CD14-positive monocyte (primary cell): ENCODE data around the gene VCX3B. TPM values are rescaled to one million over a fixed set of nuclear protein-coding genes. Genes with fewer than 3 reads are reported as not detected.
"Not testable (repeated sequence)": the region's sequence is repeated elsewhere in the genome, so short reads cannot be mapped to it uniquely, and the experiment has no call there.

ENCODE experiments used
- DNase-seq, 3 donors: peaks; one replicate each; pipeline ENCODE4 v3.0.0-alpha.2; 2011 to 2022
- H2AFZ ChIP-seq: 2 replicates; pipeline ENCODE4 v1.6.0; 2012; ENCODE audit warnings: mild to moderate bottlenecking, low read depth, low read length, inconsistent platforms; ENCODE audit not compliant: insufficient read depth, poor library complexity, severe bottlenecking
- H3K27ac ChIP-seq, 2 donors: 1 replicate in 1 of 2; 2 replicates in 1 of 2; pipeline ENCODE4 v1.5.1; 2012 to 2013; ENCODE audit warnings: low read length in 2 of 2, control low read depth in 1 of 2, inconsistent platforms in 1 of 2, low read depth in 1 of 2, mild to moderate bottlenecking in 1 of 2
- H3K27me3 ChIP-seq, 2 donors: one replicate each; pipeline versions ENCODE4 v1.6.0 to v1.6.1; 2011 to 2013; ENCODE audit warnings: low read length in 2 of 2; ENCODE audit not compliant: control insufficient read depth in 2 of 2, insufficient read depth in 2 of 2
- H3K36me3 ChIP-seq, 2 donors: replicated peaks in 1 of 2; 1 replicate in 1 of 2; 2 replicates in 1 of 2; pipeline versions ENCODE4 v1.5.1 to v1.6.1; 2012 to 2013; ENCODE audit warnings: low read length in 2 of 2, control low read depth in 1 of 2, inconsistent platforms in 1 of 2, mild to moderate bottlenecking in 1 of 2; ENCODE audit not compliant: insufficient read depth in 2 of 2, control insufficient read depth in 1 of 2
- H3K4me1 ChIP-seq, 2 donors: 1 replicate in 1 of 2; 2 replicates in 1 of 2; pipeline versions ENCODE4 v1.5.1 to v1.6.1; 2012 to 2013; ENCODE audit warnings: low read length in 2 of 2, control low read depth in 1 of 2, inconsistent platforms in 1 of 2, mild to moderate bottlenecking in 1 of 2, moderate library complexity in 1 of 2; ENCODE audit not compliant: insufficient read depth in 2 of 2, control insufficient read depth in 1 of 2
- H3K4me2 ChIP-seq: replicated peaks from 2 replicates; pipeline ENCODE3; 2012; ENCODE audit warnings: low read length, moderate library complexity, mild to moderate bottlenecking; ENCODE audit not compliant: poor library complexity, severe bottlenecking; ENCODE audit errors: extremely low read depth
- H3K4me3 ChIP-seq, 3 experiments: fragments of 200-600 bp in 1 of 3; sonication (generic) in 1 of 3; replicated peaks in 1 of 3; 1 replicate in 2 of 3; 2 replicates in 1 of 3; pipeline ENCODE4 v1.5.1; 2011 to 2013; ENCODE audit warnings: low read length in 3 of 3, mild to moderate bottlenecking in 3 of 3, control low read depth in 2 of 3, low read depth in 2 of 3, inconsistent platforms in 1 of 3, moderate library complexity in 1 of 3
- H3K79me2 ChIP-seq: 2 replicates; pipeline ENCODE4 v1.6.0; 2012; ENCODE audit warnings: mild to moderate bottlenecking, control low read depth, inconsistent platforms, low read length, moderate library complexity; ENCODE audit not compliant: insufficient read depth
- H3K9ac ChIP-seq: 2 replicates; pipeline ENCODE4 v1.6.0; 2017; ENCODE audit warnings: low read length, mild to moderate bottlenecking; ENCODE audit not compliant: insufficient read depth, poor library complexity, severe bottlenecking
- H3K9me3 ChIP-seq, 2 donors: replicated peaks in 1 of 2; 1 replicate in 1 of 2; 2 replicates in 1 of 2; pipeline versions ENCODE4 v1.5.1 to v1.6.1; 2012 to 2013; ENCODE audit warnings: low read length in 2 of 2, control low read depth in 1 of 2; ENCODE audit not compliant: control insufficient read depth in 1 of 2, insufficient read depth in 1 of 2
- H4K20me1 ChIP-seq: 2 replicates; pipeline ENCODE4 v1.6.0; 2012; ENCODE audit warnings: mild to moderate bottlenecking, low read length, control low read depth, moderate library complexity; ENCODE audit not compliant: insufficient read depth
- H3K27ac Mint-ChIP-seq, 7 donors: one replicate each; pipeline ENCODE4 v1.8.0; 2020; ENCODE audit warnings: mild to moderate bottlenecking in 7 of 7, mixed read lengths in 7 of 7, moderate library complexity in 6 of 7, inconsistent platforms in 2 of 7
- H3K27me3 Mint-ChIP-seq, 3 donors: one replicate each; pipeline ENCODE4 v1.8.0; 2021 to 2022; ENCODE audit warnings: low read depth in 3 of 3, mild to moderate bottlenecking in 3 of 3, mixed read lengths in 3 of 3, moderate library complexity in 3 of 3, inconsistent platforms in 1 of 3
- H3K36me3 Mint-ChIP-seq, 2 donors: one replicate each; pipeline ENCODE4 v1.8.0; 2020; ENCODE audit warnings: mixed read lengths in 2 of 2, inconsistent platforms in 1 of 2, mild to moderate bottlenecking in 1 of 2
- H3K4me1 Mint-ChIP-seq: one replicate; pipeline ENCODE4 v1.8.0; 2020; ENCODE audit warnings: mild to moderate bottlenecking, mixed read lengths
- H3K4me3 Mint-ChIP-seq, 2 donors: one replicate each; pipeline ENCODE4 v1.8.0; 2020; ENCODE audit warnings: mild to moderate bottlenecking in 2 of 2, mixed read lengths in 2 of 2, moderate library complexity in 1 of 2
- H3K9me3 Mint-ChIP-seq, 7 donors: one replicate each; pipeline ENCODE4 v1.8.0; 2020 to 2022; ENCODE audit warnings: mixed read lengths in 7 of 7, mild to moderate bottlenecking in 6 of 7, moderate library complexity in 6 of 7, inconsistent platforms in 2 of 7
- CTCF ChIP-seq: fragments of 200-600 bp; IDR thresholded peaks from one replicate; pipeline ENCODE4 v1.8.0; 2022; ENCODE audit warnings: antibody characterized with exemption, mild to moderate bottlenecking
- WGBS: methylation state at CpG from one replicate; pipeline ENCODE4 v1.1.5; 2013; ENCODE audit warnings: missing lambda C conversion rate; ENCODE audit not compliant: insufficient coverage; 5-methylcytosine and 5-hydroxymethylcytosine counted together
- intact Hi-C, 2 donors: fragments of 100-400 bp; cut with micrococcal nuclease; formaldehyde crosslinking; loops; one replicate each; pipeline versions ENCODE4 v1.15.0 to v1.15.1; 2023
- polyA plus RNA-seq, 3 donors: library from polyadenylated mRNA; depleted of rRNA in 1 of 3; unstranded in 2 of 3; stranded (reverse) in 1 of 3; fragments of 300-500 nt in 2 of 3; fragments of >200 nt in 1 of 3; fragmentation: Illumina TruSeq in 2 of 3; gene quantifications; 1 replicate in 2 of 3; 2 replicates in 1 of 3; pipeline ENCODE4 v1.2.3, GENCODE V29; 2012 to 2021

Gene VCX3B
- polyA plus RNA-seq, 3 donors = not detected

DNA sequence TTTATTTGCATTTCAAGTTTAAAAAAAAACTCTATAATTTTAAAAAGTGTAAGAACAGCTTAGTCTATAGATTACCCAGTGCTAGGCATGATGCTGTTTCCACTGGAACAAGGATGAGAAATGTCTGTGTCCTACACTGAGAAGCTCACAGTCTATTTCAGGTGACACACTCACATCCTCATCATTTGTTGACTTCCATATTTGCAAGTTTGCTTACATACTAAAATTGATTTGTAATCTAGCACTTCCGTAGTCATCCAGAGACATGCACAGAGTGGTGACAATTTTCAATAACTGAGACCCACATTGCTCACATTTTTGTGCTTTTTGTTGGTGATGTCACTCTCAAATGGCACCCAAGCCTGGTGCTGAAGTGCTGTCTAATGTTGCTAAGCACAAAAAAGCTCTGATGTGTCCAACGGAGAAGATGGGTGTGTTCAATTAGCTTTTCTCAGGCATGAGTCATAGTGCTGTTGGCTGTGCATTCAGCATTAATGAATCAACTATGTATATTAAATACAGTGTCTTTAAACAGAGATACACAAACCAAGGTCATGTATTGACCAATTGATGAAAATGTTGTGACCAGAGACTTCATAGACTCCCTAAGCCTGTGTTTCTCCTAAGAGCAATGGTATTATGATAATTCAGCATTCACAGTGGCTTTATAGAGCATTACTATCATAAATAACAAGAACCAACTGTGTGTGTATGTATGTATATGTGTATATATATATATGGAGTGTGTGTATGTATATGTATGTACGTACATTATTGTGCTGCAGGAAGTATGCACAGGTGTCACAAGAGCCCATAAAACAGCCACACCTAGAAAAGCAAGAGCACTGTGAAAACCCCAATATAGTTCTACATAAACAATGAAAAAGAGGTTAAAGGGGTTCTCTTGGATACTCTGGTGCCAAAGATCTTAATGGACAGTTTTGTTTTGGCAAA lies 31.2 kb upstream of the VCX3B start:
- Histone ChIP-seq H4K20me1 (no peaks in the 10 kb centered on the region), H3K27me3 (no peaks in the 10 kb centered on the region), H3K4me1 (no peaks in the 10 kb centered on the region), H3K4me2 (no peak overlapping the region), H3K4me3 (no peak overlapping the region), H3K9ac (no peak overlapping the region), H3K79me2 (no peaks in the 10 kb centered on the region), H3K36me3 (no peaks in the 10 kb centered on the region), H3K9me3 (no peaks in the 10 kb centered on the region), H3K27ac (no peak overlapping the region), H2AFZ (no peak overlapping the region)
- intact Hi-C loops = no loop called here
- Mint-ChIP-seq H3K4me1 (no peaks in the 10 kb centered on the region), H3K27ac (no peak overlapping the region), H3K4me3 (no peak overlapping the region), H3K9me3 (peaks cover 0 to 2% (median 0%) of the 10 kb centered on the region in 7 donors), H3K27me3 (peaks cover 0 to 1% (median 0%) of the 10 kb centered on the region in 3 donors), H3K36me3 (no peaks in the 10 kb centered on the region)
- no CpG with 5 or more reads among the region's 3 CpGs for WGBS
- no peak for TF ChIP-seq CTCF
- no peak for DNase-seq

GRCh38 chrX:8447368-8447767 lies 17.3 kb upstream of the VCX3B start:
- DNase-seq = no peak

GRCh38 chrX:8452343-8452742 lies 12.3 kb upstream of the VCX3B start:
- intact Hi-C loops, H3K9me3 ChIP-seq, H3K27ac ChIP-seq, H3K36me3 Mint-ChIP-seq, H3K4me1 Mint-ChIP-seq, H3K79me2 ChIP-seq, H3K36me3 ChIP-seq, H3K9me3 Mint-ChIP-seq, H3K4me3 Mint-ChIP-seq, H3K4me3 ChIP-seq, H3K4me2 ChIP-seq, H3K9ac ChIP-seq, DNase-seq, H3K27ac Mint-ChIP-seq, H4K20me1 ChIP-seq, H2AFZ ChIP-seq, H3K27me3 ChIP-seq, H3K27me3 Mint-ChIP-seq, H3K4me1 ChIP-seq: not testable (repeated sequence)
- 100% methylated on average over 5 of the region's 21 CpGs for WGBS

More at GRCh38 chrX:8447368-8447767, 17.3 kb upstream of the VCX3B start:
- Histone ChIP-seq H3K4me3 (no peak overlapping the region), H3K79me2 (no peaks in the 10 kb centered on the region), H2AFZ (no peak overlapping the region), H3K9me3 (no peaks in the 10 kb centered on the region), H3K9ac (no peak overlapping the region), H3K4me2 (no peak overlapping the region), H3K27me3 (no peaks in the 10 kb centered on the region), H3K4me1 (no peaks in the 10 kb centered on the region), H3K27ac (no peak overlapping the region), H4K20me1 (no peaks in the 10 kb centered on the region), H3K36me3 (no peaks in the 10 kb centered on the region)
- H3K9me3 Mint-ChIP-seq = peaks cover 0 to 6% (median 0%) of the 10 kb centered on the region in 7 donors
- no peak for TF ChIP-seq CTCF
- H3K27me3 Mint-ChIP-seq = peaks cover 0 to 1% (median 0%) of the 10 kb centered on the region in 3 donors
- no peaks in the 10 kb centered on the region for H3K4me1 Mint-ChIP-seq
- H3K4me3 Mint-ChIP-seq = no peak overlapping the region
- intact Hi-C loops = no loop called here
- no peak overlapping the region for H3K27ac Mint-ChIP-seq
- no CpG with 5 or more reads among the region's 5 CpGs for WGBS
- H3K36me3 Mint-ChIP-seq = no peaks in the 10 kb centered on the region
